K562 (cell line): Measurements from ENCODE around the gene ARMC9. TPM values are rescaled to one million over a fixed set of nuclear protein-coding genes. Genes with fewer than 3 reads are reported as not detected.

Source experiments
- ATAC-seq: fragments of 200-7000 bp; cut with Tn5 transposase; 3 replicates; pipeline ENCODE4 v1.9.1; 2020; ENCODE audit warnings: moderate library complexity
- BruUV-seq: library from RNA; stranded (reverse); fragments of 400-500 nt; replicated peaks from 2 replicates; lab custom pipeline; 2021; lab: Mats Ljungman, UMichigan
- CTCF ChIA-PET: fragments of 300-600 bp; formaldehyde crosslinking; extraction: SDS; loops from one replicate; lab custom pipeline; 2021; ENCODE audit warnings: low intra/inter-chr PET ratio; lab: Yijun Ruan, JAX
- POLR2A ChIA-PET: fragments of 300-600, 350-650 bp; sonication (Branson Sonifier 250); formaldehyde crosslinking; extraction: SDS; loops from one replicate; lab custom pipeline; 2021; ENCODE audit warnings: antibody characterized with exemption, inconsistent platforms; lab: Yijun Ruan, JAX
- DNase-seq, 4 experiments: peaks; one replicate each; pipeline versions ENCODE4 v3.0.0 to v3.0.0-alpha.2; 2011 to 2018; ENCODE audit warnings: low spot score in 3 of 4, mixed read lengths in 3 of 4; ENCODE audit errors: extremely low read depth in 1 of 4
- FAIRE-seq: peaks from 2 replicates; lab custom pipeline; 2011; peaks lifted over from hg19 to GRCh38; lab: Jason Lieb, UNC
- H2AFZ ChIP-seq: 2 replicates; pipeline ENCODE4 v1.6.0; 2011; ENCODE audit warnings: low read depth, low read length, control low read depth, inconsistent platforms
- H3K27ac ChIP-seq: fragments of 200-600 bp; 3 replicates; pipeline ENCODE4 v1.8.0; 2011; ENCODE audit warnings: low read depth, mild to moderate bottlenecking, control low read depth, inconsistent platforms, low read length, moderate library complexity, mixed read lengths; ENCODE audit errors: extremely low read depth
- H3K27me3 ChIP-seq, 2 experiments: fragments of 300-600 bp in 1 of 2; 2 replicates in 1 of 2; 3 replicates in 1 of 2; pipeline versions ENCODE4 v1.6.0 to v1.8.0; 2011; ENCODE audit warnings: inconsistent platforms in 2 of 2, low read length in 2 of 2, mild to moderate bottlenecking in 1 of 2, mixed read lengths in 1 of 2, moderate library complexity in 1 of 2; ENCODE audit not compliant: control insufficient read depth in 2 of 2, insufficient read depth in 2 of 2
- H3K36me3 ChIP-seq: fragments of 300-600 bp; 3 replicates; pipeline ENCODE4 v1.8.0; 2011; ENCODE audit warnings: mild to moderate bottlenecking, low read length, inconsistent platforms; ENCODE audit not compliant: control insufficient read depth, insufficient read depth
- H3K4me1 ChIP-seq, 2 experiments: fragments of 200-600 bp in 1 of 2; replicated peaks in 1 of 2; 2 replicates in 1 of 2; 3 replicates in 1 of 2; pipeline versions ENCODE4 v1.5.1 to v1.8.0; 2011; ENCODE audit warnings: inconsistent platforms in 2 of 2, low read length in 2 of 2, mild to moderate bottlenecking in 1 of 2, mixed read lengths in 1 of 2, moderate library complexity in 1 of 2; ENCODE audit not compliant: control insufficient read depth in 2 of 2, insufficient read depth in 2 of 2
- H3K4me2 ChIP-seq: 2 replicates; pipeline ENCODE4 v1.6.1; 2011; ENCODE audit warnings: low read length, control low read depth, inconsistent platforms, mixed read lengths; ENCODE audit not compliant: insufficient read depth
- H3K4me3 ChIP-seq: fragments of 200-600 bp; sonication (generic), shearing (Covaris generic); 2 replicates; pipeline ENCODE4 v1.5.1; 2016; ENCODE audit warnings: control low read depth, inconsistent platforms
- H3K79me2 ChIP-seq: fragments of 200-600 bp; 3 replicates; pipeline ENCODE4 v1.8.0; 2011; ENCODE audit warnings: low read length, inconsistent platforms; ENCODE audit not compliant: control insufficient read depth, insufficient read depth
- H3K9ac ChIP-seq, 2 experiments: 2 replicates each; pipeline versions ENCODE4 v1.6.0 to v1.6.1; 2011; ENCODE audit warnings: low read depth in 2 of 2, low read length in 2 of 2, control low read depth in 1 of 2, inconsistent platforms in 1 of 2, mild to moderate bottlenecking in 1 of 2, mixed read lengths in 1 of 2; ENCODE audit not compliant: insufficient read depth in 1 of 2
- H3K9me1 ChIP-seq: one replicate; pipeline ENCODE4 v1.6.0; 2011; ENCODE audit warnings: inconsistent platforms, mild to moderate bottlenecking, low read length, moderate library complexity; ENCODE audit not compliant: control insufficient read depth, insufficient read depth
- H3K9me3 ChIP-seq: replicated peaks from 2 replicates; pipeline ENCODE4 v1.5.1; 2011; ENCODE audit warnings: low read depth, low read length, inconsistent platforms; ENCODE audit not compliant: control insufficient read depth, insufficient read depth
- H4K20me1 ChIP-seq: replicated peaks from 2 replicates; pipeline ENCODE4 v1.6.1; 2011; ENCODE audit warnings: low read length, inconsistent platforms, mixed read lengths; ENCODE audit not compliant: control insufficient read depth, insufficient read depth
- BRF2 ChIP-seq: IDR thresholded peaks from 3 replicates; pipeline ENCODE4 v1.6.1; 2011; ENCODE audit warnings: borderline replicate concordance, mild to moderate bottlenecking; ENCODE audit not compliant: insufficient read length, insufficient read depth
- ELF1 ChIP-seq: fragments of 200-800 bp; sonication (Bioruptor generic); IDR thresholded peaks from 2 replicates; pipeline ENCODE4 v1.6.1; 2016; ENCODE audit warnings: missing genetic modification characterization, missing compliant biosample characterization
- ETS2 ChIP-seq: IDR thresholded peaks from 2 replicates; pipeline ENCODE4 v1.6.1; 2016; ENCODE audit warnings: borderline replicate concordance, missing genetic modification characterization, mild to moderate bottlenecking, moderate library complexity, missing compliant biosample characterization; ENCODE audit not compliant: poor library complexity, severe bottlenecking
- FOXJ3 ChIP-seq: sonication (generic); formaldehyde crosslinking; IDR thresholded peaks from 2 replicates; pipeline ENCODE4 v1.4.0; 2020; ENCODE audit warnings: mild to moderate bottlenecking, missing genetic modification reagents
- MAZ ChIP-seq, 2 experiments: fragments of 450-650 bp in 1 of 2; sonication (generic) in 1 of 2; formaldehyde crosslinking; IDR thresholded peaks in 1 of 2; conservative IDR thresholded peaks in 1 of 2; 2 replicates each; pipeline versions ENCODE4 v1.4.0 to v1.5.0; 2020; ENCODE audit warnings: mild to moderate bottlenecking in 1 of 2, missing genetic modification reagents in 1 of 2
- PHF20 ChIP-seq: fragments of 450-650 bp; IDR thresholded peaks from 2 replicates; pipeline ENCODE4 v1.6.1; 2018; ENCODE audit not compliant: partially characterized antibody
- SIRT6 ChIP-seq: IDR thresholded peaks from one replicate; pipeline ENCODE4 v1.6.1; 2012; ENCODE audit warnings: low read depth, mild to moderate bottlenecking, control low read depth, inconsistent platforms, low read length, moderate library complexity
- STAT5A ChIP-seq: IDR thresholded peaks from 2 replicates; pipeline ENCODE4 v1.6.1; 2012; ENCODE audit warnings: low read length, inconsistent platforms, borderline replicate concordance
- XRCC3 ChIP-seq: fragments of 450-650 bp; IDR thresholded peaks from 2 replicates; pipeline ENCODE4 v1.6.1; 2017; ENCODE audit warnings: mild to moderate bottlenecking, moderate library complexity
- ZNF174 ChIP-seq: fragments of 250-450 bp; sonication (Bioruptor Pico); IDR thresholded peaks from 2 replicates; pipeline ENCODE4 v1.4.0; 2020; ENCODE audit warnings: mild to moderate bottlenecking
- ZNF197 ChIP-seq: fragments of 200-800 bp; sonication (Bioruptor generic); IDR thresholded peaks from 2 replicates; pipeline ENCODE4 v1.6.1; 2016; ENCODE audit warnings: low read depth, missing genetic modification characterization, missing compliant biosample characterization
- ZNF655 ChIP-seq: fragments of 250-450 bp; sonication (Bioruptor Pico); IDR thresholded peaks from 2 replicates; pipeline ENCODE4 v1.5.0; 2021
- WGBS: fragments of 100-300 bp; shearing (Covaris generic); methylation state at CpG from one replicate; pipeline ENCODE4 v1.1.6; 2016; ENCODE audit warnings: low coverage, mixed read lengths; ENCODE audit not compliant: insufficient coverage; ENCODE audit errors: missing lambda C conversion rate; 5-methylcytosine and 5-hydroxymethylcytosine counted together
- in situ Hi-C: fragments of 300-500 bp; cut with MboI; formaldehyde crosslinking; loops from 4 replicates; pipeline ENCODE4 v1.15.0; 2018; ENCODE audit warnings: inconsistent platforms, mixed read lengths
- intact Hi-C: fragments of 100-400 bp; cut with micrococcal nuclease; formaldehyde crosslinking; loops from 2 replicates; pipeline ENCODE4 v1.14.2; 2022
- polyA plus RNA-seq, 8 experiments: library from polyadenylated mRNA; depleted of rRNA in 4 of 8; stranded (reverse) in 5 of 8; unstranded in 3 of 8; fragments of >200 nt; fragmentation: Nextera tagmentation in 2 of 8; fragmentation: Illumina TruSeq in 1 of 8; extraction: Ambion mirVana in 2 of 8; extraction: Trizol in 1 of 8; gene quantifications; 2 replicates each; pipeline versions ENCODE4 v1.2.1 to v1.2.3, GENCODE V29; 2011 to 2014; ENCODE audit warnings: inconsistent platforms in 1 of 8, missing spikeins in 1 of 8
- total RNA-seq, 7 experiments: library from RNA; depleted of rRNA in 6 of 7; stranded (reverse); fragments of >200 nt in 6 of 7; fragmentation: Illumina TruSeq in 2 of 7; extraction: Trizol in 2 of 7; gene quantifications; 2 replicates each; pipeline versions ENCODE4 v1.2.1 to v1.2.3, GENCODE V29; 2011 to 2021; ENCODE audit warnings: low replicate concordance in 1 of 7
- TF ChIP-seq, protein P1 (sequence below): fragments of 450-650 bp; IDR thresholded peaks from 2 replicates; pipeline ENCODE4 v1.6.1; 2016; ENCODE audit warnings: low read depth, mild to moderate bottlenecking, moderate library complexity
- TF ChIP-seq, protein P2 (sequence below): sonication (generic); IDR thresholded peaks from 2 replicates; pipeline ENCODE4 v1.6.1; 2016

The ARMC9 gene
- total and polyA plus RNA-seq, 9 of the 15 experiments (the other 6 are each of a cell fraction or from before 2014, with no cell fraction given): 0.36 to 2.3 (median 1.1) TPM

GRCh38 chr2:231276987-231277386, 78.6 kb downstream of the ARMC9 start:
- Histone ChIP-seq H3K9me1 (no peaks in the 10 kb centered on the region), H3K79me2 (no peaks in the 10 kb centered on the region), H2AFZ (no peak overlapping the region), H3K9ac (no peak overlapping the region), H4K20me1 (no peaks in the 10 kb centered on the region), H3K27ac (no peak overlapping the region), H3K9me3 (no peaks in the 10 kb centered on the region), H3K27me3 (peaks cover 8 to 32% of the 10 kb centered on the region in 2 experiments; a peak in 3 of 5 replicates), H3K4me1 (no peaks in the 10 kb centered on the region; a peak in 2 of 5 replicates), H3K4me3 (no peak overlapping the region), H3K4me2 (no peak overlapping the region), H3K36me3 (no peaks in the 10 kb centered on the region)
- POLR2A ChIA-PET: interaction anchor here (1.2 kb wide), 1 partner anchor 13 kb away, joined by 3 read pairs; no protein-coding TSS in a partner anchor
- intact Hi-C loops (no loop called here), in situ Hi-C loops (no loop called here)
- BruUV-seq: no TSS peak
- no peak for ATAC-seq
- DNase-seq: no peak
- CTCF ChIA-PET: no interaction called here
- WGBS: 4% methylated on average over 2 of the region's 2 CpGs
- TF ChIP-seq MAZ (CRISPR knock-in tag; conservative IDR thresholded peaks at IDR 0.05 in 1 of 2, IDR thresholded peaks at IDR 0.05 in 1 of 2): no peak
- no peak for TF ChIP-seq BRF2
- no peak for TF ChIP-seq ETS2 (tag)
- TF ChIP-seq FOXJ3 (CRISPR knock-in tag): no peak
- no peak for TF ChIP-seq ZNF655
- TF ChIP-seq STAT5A: no peak
- no peak for TF ChIP-seq XRCC3
- TF ChIP-seq ELF1 (tag): no peak
- TF ChIP-seq, protein P1, sequence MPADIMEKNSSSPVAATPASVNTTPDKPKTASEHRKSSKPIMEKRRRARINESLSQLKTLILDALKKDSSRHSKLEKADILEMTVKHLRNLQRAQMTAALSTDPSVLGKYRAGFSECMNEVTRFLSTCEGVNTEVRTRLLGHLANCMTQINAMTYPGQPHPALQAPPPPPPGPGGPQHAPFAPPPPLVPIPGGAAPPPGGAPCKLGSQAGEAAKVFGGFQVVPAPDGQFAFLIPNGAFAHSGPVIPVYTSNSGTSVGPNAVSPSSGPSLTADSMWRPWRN: no peak
- no peak for TF ChIP-seq ZNF197 (CRISPR knock-in tag)
- no peak for TF ChIP-seq PHF20
- TF ChIP-seq ZNF174 (CRISPR knock-in tag): no peak
- no peak for TF ChIP-seq SIRT6
- TF ChIP-seq, protein P2, sequence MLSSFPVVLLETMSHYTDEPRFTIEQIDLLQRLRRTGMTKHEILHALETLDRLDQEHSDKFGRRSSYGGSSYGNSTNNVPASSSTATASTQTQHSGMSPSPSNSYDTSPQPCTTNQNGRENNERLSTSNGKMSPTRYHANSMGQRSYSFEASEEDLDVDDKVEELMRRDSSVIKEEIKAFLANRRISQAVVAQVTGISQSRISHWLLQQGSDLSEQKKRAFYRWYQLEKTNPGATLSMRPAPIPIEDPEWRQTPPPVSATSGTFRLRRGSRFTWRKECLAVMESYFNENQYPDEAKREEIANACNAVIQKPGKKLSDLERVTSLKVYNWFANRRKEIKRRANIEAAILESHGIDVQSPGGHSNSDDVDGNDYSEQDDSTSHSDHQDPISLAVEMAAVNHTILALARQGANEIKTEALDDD: no peak
- no peak for FAIRE-seq
